HepG2 (cell line): ENCODE measurements around the gene FBXO5. TPM values are rescaled to one million over a fixed set of nuclear protein-coding genes. Genes with fewer than 3 reads are reported as not detected.

Experiments
- GATAD1 ChIP-seq: IDR thresholded peaks from 2 replicates; pipeline ENCODE4 v1.6.1; 2016; ENCODE audit warnings: missing genetic modification reagents, missing compliant biosample characterization
- ZKSCAN1 ChIP-seq: fragments of 150-350 bp; IDR thresholded peaks from 2 replicates; pipeline ENCODE4 v1.6.1; 2014; ENCODE audit warnings: low read length
- polyA plus RNA-seq, 8 experiments: library from polyadenylated mRNA; depleted of rRNA in 3 of 8; stranded (reverse) in 7 of 8; unstranded in 1 of 8; fragments of >200 nt; fragmentation: Illumina TruSeq in 4 of 8; extraction: Trizol in 4 of 8; gene quantifications; 2 replicates each; pipeline versions ENCODE4 v1.2.1 to v1.2.3, GENCODE V29; 2011 to 2016; ENCODE audit warnings: low read depth in 4 of 8, missing spikeins in 1 of 8, mixed read lengths in 1 of 8; ENCODE audit not compliant: insufficient read depth in 1 of 8
- total RNA-seq, 5 experiments: library from RNA; depleted of rRNA; stranded (reverse); fragments of >200 nt; fragmentation: Illumina TruSeq; extraction: Trizol; gene quantifications; 2 replicates each; pipeline ENCODE4 v1.2.3, GENCODE V29; 2016; ENCODE audit warnings: low read depth in 1 of 5
- TF ChIP-seq, protein P1 (sequence below): sonication (generic); formaldehyde crosslinking; IDR thresholded peaks from 2 replicates; pipeline ENCODE4 v1.8.0; 2022; ENCODE audit warnings: missing genetic modification reagents, mild to moderate bottlenecking, borderline replicate concordance
- TF ChIP-seq, protein P2 (sequence below), 2 experiments: sonication (generic) in 1 of 2; formaldehyde crosslinking in 1 of 2; IDR thresholded peaks; 2 replicates each; pipeline versions ENCODE4 v1.4.0 to v1.6.1; 2016 to 2020; ENCODE audit warnings: borderline replicate concordance in 1 of 2, low read depth in 1 of 2, mild to moderate bottlenecking in 1 of 2, missing genetic modification reagents in 1 of 2
- TF ChIP-seq, protein P3 (sequence below): sonication (generic); formaldehyde crosslinking; IDR thresholded peaks from 2 replicates; pipeline ENCODE4 v1.9.0; 2021; ENCODE audit warnings: missing genetic modification reagents, borderline replicate concordance

Gene FBXO5
- total and polyA plus RNA-seq, 2 of the 13 experiments (the other 11 are each of a cell fraction or from before 2014, with no cell fraction given), result 15.8 to 41.5 TPM

GRCh38 chr6:153012856-153013255 is 30.0 kb upstream of the FBXO5 start (continued):
- TF ChIP-seq, protein P1, sequence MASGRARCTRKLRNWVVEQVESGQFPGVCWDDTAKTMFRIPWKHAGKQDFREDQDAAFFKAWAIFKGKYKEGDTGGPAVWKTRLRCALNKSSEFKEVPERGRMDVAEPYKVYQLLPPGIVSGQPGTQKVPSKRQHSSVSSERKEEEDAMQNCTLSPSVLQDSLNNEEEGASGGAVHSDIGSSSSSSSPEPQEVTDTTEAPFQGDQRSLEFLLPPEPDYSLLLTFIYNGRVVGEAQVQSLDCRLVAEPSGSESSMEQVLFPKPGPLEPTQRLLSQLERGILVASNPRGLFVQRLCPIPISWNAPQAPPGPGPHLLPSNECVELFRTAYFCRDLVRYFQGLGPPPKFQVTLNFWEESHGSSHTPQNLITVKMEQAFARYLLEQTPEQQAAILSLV (CRISPR knock-in tag), result no peak
- TF ChIP-seq, protein P2, sequence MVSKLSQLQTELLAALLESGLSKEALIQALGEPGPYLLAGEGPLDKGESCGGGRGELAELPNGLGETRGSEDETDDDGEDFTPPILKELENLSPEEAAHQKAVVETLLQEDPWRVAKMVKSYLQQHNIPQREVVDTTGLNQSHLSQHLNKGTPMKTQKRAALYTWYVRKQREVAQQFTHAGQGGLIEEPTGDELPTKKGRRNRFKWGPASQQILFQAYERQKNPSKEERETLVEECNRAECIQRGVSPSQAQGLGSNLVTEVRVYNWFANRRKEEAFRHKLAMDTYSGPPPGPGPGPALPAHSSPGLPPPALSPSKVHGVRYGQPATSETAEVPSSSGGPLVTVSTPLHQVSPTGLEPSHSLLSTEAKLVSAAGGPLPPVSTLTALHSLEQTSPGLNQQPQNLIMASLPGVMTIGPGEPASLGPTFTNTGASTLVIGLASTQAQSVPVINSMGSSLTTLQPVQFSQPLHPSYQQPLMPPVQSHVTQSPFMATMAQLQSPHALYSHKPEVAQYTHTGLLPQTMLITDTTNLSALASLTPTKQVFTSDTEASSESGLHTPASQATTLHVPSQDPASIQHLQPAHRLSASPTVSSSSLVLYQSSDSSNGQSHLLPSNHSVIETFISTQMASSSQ (IDR thresholded peaks at IDR 0.05; ENCODE audit: low read depth), result no peak
- TF ChIP-seq, protein P2 (CRISPR knock-in tag; IDR thresholded peaks at IDR 0.05; ENCODE audit: borderline replicate concordance), result no peak
- TF ChIP-seq, protein P3, sequence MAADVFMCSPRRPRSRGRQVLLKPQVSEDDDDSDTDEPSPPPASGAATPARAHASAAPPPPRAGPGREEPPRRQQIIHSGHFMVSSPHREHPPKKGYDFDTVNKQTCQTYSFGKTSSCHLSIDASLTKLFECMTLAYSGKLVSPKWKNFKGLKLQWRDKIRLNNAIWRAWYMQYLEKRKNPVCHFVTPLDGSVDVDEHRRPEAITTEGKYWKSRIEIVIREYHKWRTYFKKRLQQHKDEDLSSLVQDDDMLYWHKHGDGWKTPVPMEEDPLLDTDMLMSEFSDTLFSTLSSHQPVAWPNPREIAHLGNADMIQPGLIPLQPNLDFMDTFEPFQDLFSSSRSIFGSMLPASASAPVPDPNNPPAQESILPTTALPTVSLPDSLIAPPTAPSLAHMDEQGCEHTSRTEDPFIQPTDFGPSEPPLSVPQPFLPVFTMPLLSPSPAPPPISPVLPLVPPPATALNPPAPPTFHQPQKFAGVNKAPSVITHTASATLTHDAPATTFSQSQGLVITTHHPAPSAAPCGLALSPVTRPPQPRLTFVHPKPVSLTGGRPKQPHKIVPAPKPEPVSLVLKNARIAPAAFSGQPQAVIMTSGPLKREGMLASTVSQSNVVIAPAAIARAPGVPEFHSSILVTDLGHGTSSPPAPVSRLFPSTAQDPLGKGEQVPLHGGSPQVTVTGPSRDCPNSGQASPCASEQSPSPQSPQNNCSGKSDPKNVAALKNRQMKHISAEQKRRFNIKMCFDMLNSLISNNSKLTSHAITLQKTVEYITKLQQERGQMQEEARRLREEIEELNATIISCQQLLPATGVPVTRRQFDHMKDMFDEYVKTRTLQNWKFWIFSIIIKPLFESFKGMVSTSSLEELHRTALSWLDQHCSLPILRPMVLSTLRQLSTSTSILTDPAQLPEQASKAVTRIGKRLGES (CRISPR knock-in tag), result no peak
- TF ChIP-seq ZKSCAN1 (no peak), GATAD1 (CRISPR knock-in tag) (no peak)
- TF ChIP-seq, all 625 proteins: peak for 0
